Activated B cell treated with CpG ODN at 0.5 μM for 24 hours (primary cell): ENCODE data around the gene OPTC. TPM values are rescaled to one million over a fixed set of nuclear protein-coding genes. Genes with fewer than 3 reads are reported as not detected.

Experiments
- ATAC-seq: fragments of 200-7000 bp; cut with Tn5 transposase; one replicate; pipeline ENCODE4 v1.10.0; 2021; ENCODE audit warnings: low read depth, mild to moderate bottlenecking, moderate library complexity
- CTCF ChIA-PET: fragments of 350-600 bp; sonication (Branson Sonifier 250); formaldehyde crosslinking; loops from one replicate; lab custom pipeline; 2021; ENCODE audit warnings: antibody characterized with exemption; lab: Charles Lee
- POLR2A ChIA-PET: fragments of 350-600 bp; sonication (Branson Sonifier 250); formaldehyde crosslinking; loops from one replicate; lab custom pipeline; 2021; ENCODE audit warnings: antibody characterized with exemption; lab: Charles Lee
- DNase-seq: peaks from one replicate; pipeline ENCODE4 v3.0.0; 2022
- H3K27ac Mint-ChIP-seq: one replicate; pipeline ENCODE4 v1.8.0; 2020; ENCODE audit warnings: mixed read lengths
- H3K27me3 Mint-ChIP-seq: one replicate; pipeline ENCODE4 v1.8.0; 2021; ENCODE audit warnings: mixed read lengths
- H3K36me3 Mint-ChIP-seq: one replicate; pipeline ENCODE4 v1.8.0; 2021; ENCODE audit warnings: low read depth, mixed read lengths
- H3K4me1 Mint-ChIP-seq: one replicate; pipeline ENCODE4 v1.8.0; 2021; ENCODE audit warnings: mixed read lengths
- H3K4me3 Mint-ChIP-seq: one replicate; pipeline ENCODE4 v1.8.0; 2020; ENCODE audit warnings: mild to moderate bottlenecking, mixed read lengths
- H3K9me3 Mint-ChIP-seq: one replicate; pipeline ENCODE4 v1.8.0; 2020; ENCODE audit warnings: mixed read lengths
- intact Hi-C: fragments of 100-400 bp; cut with micrococcal nuclease; formaldehyde crosslinking; loops from one replicate; pipeline ENCODE4 v1.15.1; 2024
- total RNA-seq: library from RNA; stranded (reverse); gene quantifications from 2 replicates; pipeline ENCODE4 v1.2.3, GENCODE V29; 2022
- TF ChIP-seq, protein P1 (sequence below): fragments of 200-600 bp; IDR thresholded peaks from one replicate; pipeline ENCODE4 v1.8.0; 2022; ENCODE audit warnings: antibody characterized with exemption, mild to moderate bottlenecking

The OPTC gene
- total RNA-seq, 1 donor from 2014 or later, result not detected

DNA sequence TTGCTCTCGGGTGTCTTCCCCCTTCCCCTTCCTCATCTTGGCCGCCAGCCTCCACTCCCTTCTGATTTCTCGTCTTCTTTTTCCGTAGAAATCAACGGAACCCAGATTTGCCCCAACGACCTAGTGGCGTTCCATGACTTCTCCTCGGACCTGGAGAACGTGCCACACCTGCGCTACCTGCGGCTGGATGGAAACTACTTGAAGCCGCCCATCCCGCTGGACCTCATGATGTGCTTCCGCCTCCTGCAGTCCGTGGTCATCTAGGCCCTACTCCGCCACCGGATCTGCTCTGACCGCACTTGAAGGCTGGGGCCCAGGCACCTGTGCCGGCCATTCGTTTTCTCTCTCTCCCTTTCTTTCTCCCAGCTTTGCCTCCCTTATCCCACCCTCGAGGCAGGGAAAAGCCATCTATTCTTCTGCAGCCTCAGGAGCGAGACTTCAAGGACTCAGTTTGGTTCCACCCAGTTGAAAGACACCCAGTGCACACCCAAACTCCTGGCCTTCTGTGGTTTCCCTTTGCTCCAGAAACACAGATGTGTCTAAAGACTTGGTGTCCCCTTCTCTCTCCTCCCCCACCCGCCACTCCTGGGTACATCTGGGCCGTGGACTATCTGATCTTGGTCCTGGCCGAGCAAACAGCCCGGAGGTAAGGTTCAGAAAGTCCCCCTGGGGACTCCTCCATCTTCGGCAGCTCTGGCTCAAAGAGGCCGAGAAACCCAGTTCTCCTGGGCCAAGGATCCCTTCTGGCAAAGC, 7.2 kb upstream of the OPTC start:
- Mint-ChIP-seq H3K4me3 (peak overlapping the region; percentile 83), H3K27ac (no peak overlapping the region), H3K9me3 (no peaks in the 10 kb centered on the region), H3K36me3 (no peaks in the 10 kb centered on the region), H3K27me3 (peaks cover 2% of the 10 kb centered on the region), H3K4me1 (peaks cover 5% of the 10 kb centered on the region)
- POLR2A ChIA-PET, result interaction anchor here (0.9 kb wide), 1 partner anchor 214 kb away, joined by 4 read pairs; no protein-coding TSS in a partner anchor
- no peak for DNase-seq
- TF ChIP-seq, protein P1, sequence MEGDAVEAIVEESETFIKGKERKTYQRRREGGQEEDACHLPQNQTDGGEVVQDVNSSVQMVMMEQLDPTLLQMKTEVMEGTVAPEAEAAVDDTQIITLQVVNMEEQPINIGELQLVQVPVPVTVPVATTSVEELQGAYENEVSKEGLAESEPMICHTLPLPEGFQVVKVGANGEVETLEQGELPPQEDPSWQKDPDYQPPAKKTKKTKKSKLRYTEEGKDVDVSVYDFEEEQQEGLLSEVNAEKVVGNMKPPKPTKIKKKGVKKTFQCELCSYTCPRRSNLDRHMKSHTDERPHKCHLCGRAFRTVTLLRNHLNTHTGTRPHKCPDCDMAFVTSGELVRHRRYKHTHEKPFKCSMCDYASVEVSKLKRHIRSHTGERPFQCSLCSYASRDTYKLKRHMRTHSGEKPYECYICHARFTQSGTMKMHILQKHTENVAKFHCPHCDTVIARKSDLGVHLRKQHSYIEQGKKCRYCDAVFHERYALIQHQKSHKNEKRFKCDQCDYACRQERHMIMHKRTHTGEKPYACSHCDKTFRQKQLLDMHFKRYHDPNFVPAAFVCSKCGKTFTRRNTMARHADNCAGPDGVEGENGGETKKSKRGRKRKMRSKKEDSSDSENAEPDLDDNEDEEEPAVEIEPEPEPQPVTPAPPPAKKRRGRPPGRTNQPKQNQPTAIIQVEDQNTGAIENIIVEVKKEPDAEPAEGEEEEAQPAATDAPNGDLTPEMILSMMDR, result no peak
- CTCF ChIA-PET, result interaction anchor here (0.9 to 8.6 kb wide), 10 partner anchors 105 to 447 kb away, joined by 3 to 297 read pairs (median 6); no protein-coding TSS in a partner anchor
- no peak for ATAC-seq
- intact Hi-C loops, result loop anchor here (1.0 to 2.0 kb wide), 4 partner anchors 146 to 448 kb away; no protein-coding TSS in a partner anchor

DNA sequence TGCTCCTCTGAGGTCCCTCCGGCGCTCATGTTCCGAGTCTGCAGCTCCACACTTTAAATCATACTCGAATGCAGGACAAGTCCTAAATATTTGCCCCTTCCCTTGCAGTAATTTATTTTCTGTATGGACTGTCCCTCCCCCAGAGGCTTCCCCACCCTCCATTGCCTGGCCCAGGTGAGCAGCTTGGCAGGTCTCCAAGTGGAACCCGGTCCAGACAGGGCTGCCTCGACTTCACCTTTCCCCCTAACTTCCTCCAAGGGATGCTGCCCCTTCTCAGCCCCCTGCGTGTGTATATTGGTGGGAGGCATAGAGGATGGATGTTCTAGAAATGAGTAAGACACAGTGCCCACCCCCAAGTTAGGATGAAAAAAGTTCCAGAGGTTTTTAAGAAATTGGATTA, 5.4 kb upstream of the OPTC start:
- Mint-ChIP-seq H3K9me3 (no peaks in the 10 kb centered on the region), H3K36me3 (no peaks in the 10 kb centered on the region), H3K4me1 (peaks cover 5% of the 10 kb centered on the region), H3K27ac (no peak overlapping the region), H3K27me3 (peaks cover 12% of the 10 kb centered on the region), H3K4me3 (no peak overlapping the region)
- CTCF ChIA-PET, result interaction anchor here (0.8 to 8.6 kb wide), 23 partner anchors 10 to 449 kb away, joined by 3 to 297 read pairs (median 6); no protein-coding TSS in a partner anchor
- ATAC-seq, result no peak
- no peak for DNase-seq
- TF ChIP-seq, protein P1, result no peak
- intact Hi-C loops, result no loop called here
- POLR2A ChIA-PET, result interaction anchor here (1.1 to 1.8 kb wide), 3 partner anchors 148 to 221 kb away, joined by 3 to 16 read pairs (median 6); no protein-coding TSS in a partner anchor

DNA sequence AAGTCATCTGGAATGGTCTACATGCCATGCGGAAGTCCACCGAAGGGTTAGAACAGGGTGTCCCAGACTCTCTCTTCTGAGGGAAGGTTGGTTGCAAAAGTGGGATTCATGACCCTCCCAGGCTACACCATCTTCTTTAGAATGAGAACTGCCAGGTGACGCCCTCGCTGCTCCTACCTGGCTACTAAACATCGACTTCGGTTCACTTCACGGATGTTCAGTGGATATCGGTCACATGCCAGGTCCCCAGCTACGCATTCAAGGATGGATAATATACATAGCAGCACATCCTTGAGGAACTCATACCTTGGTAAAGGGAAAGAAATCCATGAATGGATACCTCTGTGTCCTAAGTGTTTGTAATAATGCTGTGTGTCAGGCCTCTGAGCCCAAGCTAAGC, 3.3 kb upstream of the OPTC start:
- Mint-ChIP-seq H3K4me1 (peaks cover 5% of the 10 kb centered on the region), H3K9me3 (no peaks in the 10 kb centered on the region), H3K27ac (no peak overlapping the region), H3K27me3 (peaks cover 14% of the 10 kb centered on the region), H3K4me3 (no peak overlapping the region), H3K36me3 (no peaks in the 10 kb centered on the region)
- DNase-seq (no peak), ATAC-seq (no peak)
- POLR2A ChIA-PET, result no interaction called here
- CTCF ChIA-PET, result interaction anchor here (1.0 to 8.6 kb wide), 3 partner anchors 11 to 222 kb away, joined by 3 to 297 read pairs (median 116); no protein-coding TSS in a partner anchor
- TF ChIP-seq, protein P1, result no peak
- intact Hi-C loops, result no loop called here

DNA sequence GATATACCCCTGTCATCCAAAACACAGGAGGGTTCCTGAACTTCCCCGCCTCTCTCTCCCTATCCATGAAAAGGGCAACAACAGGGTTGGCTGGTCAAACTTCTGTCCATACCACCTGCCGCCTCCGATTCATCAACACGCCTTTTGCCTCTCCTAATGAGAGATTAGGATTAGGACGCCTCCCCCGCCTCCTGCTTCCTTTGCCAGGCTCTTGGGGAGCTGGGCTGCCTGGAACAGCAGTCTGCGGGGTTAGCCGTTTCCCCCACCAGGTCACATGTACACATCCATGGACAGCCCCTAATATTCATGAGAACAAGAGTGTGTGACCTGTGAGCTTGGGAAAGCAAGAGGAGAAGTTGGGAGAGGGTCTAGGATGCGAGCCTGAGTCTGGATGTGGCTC, 2.3 kb upstream of the OPTC start:
- ATAC-seq, result no peak
- ChIA-PET POLR2A (no interaction called here), CTCF (no interaction called here)
- no peaks in the 10 kb centered on the region for H3K9me3 Mint-ChIP-seq
- H3K4me3 Mint-ChIP-seq, result no peak overlapping the region
- DNase-seq, result no peak
- peaks cover 14% of the 10 kb centered on the region for H3K27me3 Mint-ChIP-seq
- H3K4me1 Mint-ChIP-seq, result peaks cover 5% of the 10 kb centered on the region
- H3K36me3 Mint-ChIP-seq, result no peaks in the 10 kb centered on the region
- no peak overlapping the region for H3K27ac Mint-ChIP-seq
- intact Hi-C loops, result no loop called here
- TF ChIP-seq, protein P1, result no peak

DNA sequence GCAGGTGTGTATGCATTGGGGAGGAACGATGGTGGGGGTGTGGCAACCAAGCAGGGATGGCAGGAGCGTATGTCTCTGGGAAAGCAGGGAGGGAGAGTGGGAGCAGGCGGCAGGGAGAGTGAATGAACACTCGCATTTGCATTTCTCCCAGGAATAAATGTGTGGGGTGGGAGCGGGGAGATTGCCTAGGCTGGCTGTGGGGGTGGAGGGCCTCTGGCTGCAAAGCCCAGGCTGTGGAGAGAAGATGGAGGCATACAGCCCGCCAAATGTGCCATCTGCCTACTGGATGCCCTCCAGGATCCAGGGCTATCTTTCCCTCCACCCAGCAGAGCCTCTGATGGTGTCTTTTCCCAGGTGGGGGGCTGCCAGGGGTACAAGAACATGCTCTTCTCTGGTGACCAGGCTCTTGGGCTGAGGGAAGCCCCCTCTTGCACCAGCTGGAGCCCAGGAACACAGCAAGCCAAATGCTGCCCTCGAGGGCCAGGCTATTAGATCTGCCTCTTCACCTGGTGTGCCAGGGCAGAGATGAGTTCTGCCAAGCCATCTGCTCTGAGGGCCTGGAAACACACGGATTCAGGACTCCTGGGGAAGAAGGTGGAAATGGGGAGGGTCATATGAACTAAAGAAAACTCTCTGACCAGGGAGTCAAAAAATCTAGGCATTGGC, 1.7 kb upstream of the OPTC start:
- no peaks in the 10 kb centered on the region for H3K9me3 Mint-ChIP-seq
- no peak overlapping the region for H3K27ac Mint-ChIP-seq
- CTCF ChIA-PET, result no interaction called here
- no peak overlapping the region for H3K4me3 Mint-ChIP-seq
- peaks cover 4% of the 10 kb centered on the region for H3K4me1 Mint-ChIP-seq
- H3K27me3 Mint-ChIP-seq, result peaks cover 14% of the 10 kb centered on the region
- POLR2A ChIA-PET, result no interaction called here
- intact Hi-C loops, result no loop called here
- DNase-seq (no peak), ATAC-seq (no peak)
- no peaks in the 10 kb centered on the region for H3K36me3 Mint-ChIP-seq
- TF ChIP-seq, protein P1, result no peak
